ENCODE measurements around the gene BEND7.

Gene BEND7

DNA sequence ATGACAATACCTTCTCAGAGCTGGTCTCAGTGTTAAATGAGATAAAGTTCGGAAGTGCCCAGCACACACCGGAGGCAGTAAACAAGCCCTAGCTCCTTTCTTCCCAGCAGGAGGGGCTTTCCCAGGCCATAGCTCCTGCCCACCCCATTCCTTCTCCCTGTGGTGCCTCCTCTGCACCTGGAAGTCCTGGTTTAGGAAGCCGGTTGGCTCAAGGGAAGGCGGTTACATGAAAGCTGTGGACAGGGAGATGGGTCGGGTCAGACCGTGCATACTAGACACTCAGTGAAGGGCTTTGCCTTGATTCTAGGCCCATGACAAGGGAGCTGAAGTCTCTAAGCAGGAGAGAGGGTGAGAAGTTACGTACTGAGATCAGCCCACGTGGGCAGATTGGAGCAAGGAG lies 8.6 kb downstream of the BEND7 start:
- DNase-seq: no peak

DNA sequence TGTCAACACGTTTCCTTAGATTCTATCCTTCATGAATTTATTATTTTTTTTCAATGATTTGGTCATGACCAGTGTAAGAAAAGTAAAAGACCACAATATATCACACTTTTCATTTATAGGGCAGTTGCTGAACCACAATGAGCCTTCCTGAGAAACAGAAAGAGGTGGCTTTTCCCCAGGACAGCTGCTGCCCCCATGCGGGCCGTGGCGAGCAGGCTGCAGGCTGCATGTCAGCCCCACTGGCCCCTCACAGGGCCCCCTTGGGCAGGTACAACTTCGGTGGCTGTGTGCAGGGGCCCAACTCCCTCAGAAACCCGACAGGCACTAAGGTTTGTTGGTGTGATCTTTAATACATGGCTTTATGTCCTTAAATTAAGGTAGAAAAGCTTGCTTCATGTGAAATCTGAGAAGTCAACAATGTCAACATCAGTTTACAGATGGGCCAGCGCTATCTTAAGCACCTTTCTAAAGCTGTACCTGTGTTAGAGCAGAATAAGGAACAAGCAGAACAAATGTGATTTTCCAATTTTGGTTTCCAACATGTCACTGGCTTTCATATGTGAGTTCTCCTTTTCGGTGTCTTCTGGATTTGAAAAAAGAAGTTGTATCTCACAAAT lies 10.6 kb downstream of the BEND7 start:
- DNase-seq: no peak

DNA sequence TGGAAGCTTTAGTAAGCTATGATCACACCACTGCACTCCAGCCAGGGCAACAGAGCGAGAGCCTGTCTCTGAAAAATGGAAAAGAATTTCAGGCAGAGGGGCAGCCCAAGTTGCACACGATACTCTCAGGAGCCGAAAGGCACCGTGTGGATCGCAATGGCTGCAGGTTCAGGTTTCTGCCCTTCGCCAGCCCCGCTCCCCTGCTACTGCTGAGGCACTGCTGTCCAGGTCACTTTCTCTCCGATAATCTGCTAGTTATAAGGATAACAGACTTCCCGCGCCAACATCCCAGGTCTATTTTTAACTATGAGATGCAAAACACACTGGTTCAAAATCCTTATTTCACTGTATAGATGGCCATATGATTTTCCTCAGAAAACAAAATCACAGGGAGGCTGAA lies 11.1 kb downstream of the BEND7 start:
- DNase-seq: no peak

DNA sequence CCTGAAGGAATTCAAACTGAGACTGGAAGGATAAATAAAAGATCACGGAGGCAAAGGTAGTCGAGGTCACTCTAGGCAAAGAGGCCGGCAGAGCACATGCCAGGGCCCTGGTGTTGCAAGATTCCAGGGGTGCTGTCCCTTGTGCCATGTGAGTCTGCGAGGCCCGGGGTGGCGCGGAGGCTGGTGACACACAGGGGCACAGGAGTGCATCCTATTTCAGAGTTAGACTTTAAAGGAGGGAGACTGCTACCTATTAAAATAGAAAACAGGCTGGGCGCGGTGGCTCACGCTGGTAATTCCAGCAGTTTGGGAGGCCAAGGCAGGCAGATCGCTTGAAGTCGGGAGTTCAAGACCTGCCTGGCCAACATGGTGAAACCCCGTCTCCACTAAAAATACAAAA lies 12.6 kb downstream of the BEND7 start:
- no peak for DNase-seq

DNA sequence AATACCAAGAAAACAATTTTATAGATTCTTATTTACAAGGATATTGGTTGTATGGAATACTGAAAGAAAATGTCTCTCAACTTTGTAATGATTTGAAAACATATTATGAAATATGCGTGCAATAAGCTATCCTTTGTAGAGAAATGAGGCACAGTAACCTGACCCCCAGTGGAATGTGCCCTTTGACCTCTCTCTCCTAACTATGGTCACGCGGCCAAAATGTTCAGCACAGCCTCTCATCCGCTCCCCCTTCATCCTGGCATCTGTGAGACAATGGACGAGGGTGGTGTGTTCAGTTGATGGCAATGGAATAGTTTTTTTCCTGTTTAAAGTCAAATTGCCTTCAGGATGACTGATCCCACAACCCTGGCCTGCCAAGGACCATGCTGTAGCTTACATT lies 13.3 kb downstream of the BEND7 start:
- no peak for DNase-seq

DNA sequence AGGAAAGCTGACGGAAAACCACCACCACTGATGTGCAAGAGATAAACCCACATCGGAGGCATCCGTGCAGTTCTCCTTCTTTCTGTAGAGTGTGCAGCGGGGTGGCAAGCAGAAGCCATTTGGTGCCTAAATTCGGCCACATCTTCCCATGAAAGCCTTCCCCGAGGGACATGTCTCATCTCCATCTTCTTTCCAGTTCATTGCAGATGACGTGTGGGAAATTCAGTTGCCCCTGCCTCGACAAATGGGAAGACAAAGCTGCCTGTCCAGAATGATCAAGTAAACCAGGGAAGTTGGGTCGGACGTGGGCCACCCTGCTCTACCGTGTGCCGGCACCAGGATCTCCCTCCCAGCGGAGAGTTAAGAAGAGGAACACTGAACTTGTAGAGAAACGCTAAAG lies 14.5 kb downstream of the BEND7 start:
- DNase-seq: no peak

DNA sequence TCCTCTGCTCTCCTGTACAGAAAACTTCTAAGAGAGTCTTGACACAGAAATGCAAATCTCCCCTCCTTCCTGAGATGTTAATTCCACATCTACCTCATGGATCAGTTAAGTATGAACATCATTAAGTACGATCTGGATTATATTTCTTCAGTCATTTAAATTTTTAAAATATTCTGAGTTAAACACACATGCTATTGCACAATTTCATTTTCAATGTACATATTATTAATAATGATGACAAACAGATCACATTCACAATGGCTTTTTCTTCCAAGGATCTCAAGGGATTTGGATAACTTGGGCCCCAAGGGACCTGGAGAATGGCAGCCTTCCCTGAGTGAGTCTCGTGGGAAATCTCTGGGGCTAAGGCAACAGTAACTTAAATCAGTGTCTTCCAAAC lies 16.2 kb downstream of the BEND7 start:
- DNase-seq: no peak

DNA sequence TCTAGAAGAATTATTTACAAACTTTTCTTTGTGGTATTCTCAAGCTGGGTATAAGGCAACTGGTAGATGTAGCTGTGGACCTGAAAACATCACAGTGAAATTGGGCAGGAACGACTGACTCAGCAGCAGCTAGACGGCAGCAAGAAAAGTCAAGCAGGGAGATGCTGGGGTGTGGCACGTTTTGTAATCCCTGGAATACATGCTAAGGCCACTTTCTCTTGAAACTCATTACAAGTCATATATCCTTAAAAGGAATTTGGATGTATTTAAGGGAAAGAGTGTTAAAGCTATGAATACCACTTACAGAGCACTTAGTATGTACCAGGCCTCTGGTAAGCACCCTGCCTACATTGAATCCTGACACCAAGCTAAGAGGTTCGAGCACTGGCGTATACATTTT lies 17.4 kb downstream of the BEND7 start:
- no peak for DNase-seq

DNA sequence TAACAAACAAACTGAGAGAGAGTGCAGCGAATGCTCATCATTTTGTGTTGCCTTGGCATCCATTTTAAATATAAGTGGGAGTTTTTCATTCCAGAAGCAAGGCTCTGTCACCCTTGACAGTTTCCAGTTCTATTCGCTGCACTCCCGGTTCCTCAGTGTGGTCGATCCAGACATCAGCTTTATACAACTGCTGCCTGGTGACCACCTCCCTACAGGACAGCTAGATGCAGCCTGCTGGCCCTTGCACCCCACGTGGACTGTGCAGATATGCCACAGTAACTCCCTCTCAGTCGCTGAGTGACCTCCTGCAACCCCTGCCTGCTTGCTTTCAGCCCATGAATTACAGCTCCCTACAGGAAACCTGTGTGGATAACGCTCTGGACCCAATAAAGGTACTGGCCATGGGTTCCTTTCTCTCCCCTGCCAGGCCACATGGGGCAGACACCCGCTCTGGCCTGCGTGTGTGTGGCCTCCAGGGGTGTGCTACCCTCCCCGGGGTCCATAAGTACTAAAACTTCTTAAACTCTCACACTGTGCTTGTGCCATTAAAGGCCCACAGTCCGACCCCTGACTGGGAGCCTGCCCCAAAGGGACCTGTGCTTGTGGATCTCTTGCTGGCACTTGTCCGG lies 23.6 kb downstream of the BEND7 start:
- DNase-seq: no peak

DNA sequence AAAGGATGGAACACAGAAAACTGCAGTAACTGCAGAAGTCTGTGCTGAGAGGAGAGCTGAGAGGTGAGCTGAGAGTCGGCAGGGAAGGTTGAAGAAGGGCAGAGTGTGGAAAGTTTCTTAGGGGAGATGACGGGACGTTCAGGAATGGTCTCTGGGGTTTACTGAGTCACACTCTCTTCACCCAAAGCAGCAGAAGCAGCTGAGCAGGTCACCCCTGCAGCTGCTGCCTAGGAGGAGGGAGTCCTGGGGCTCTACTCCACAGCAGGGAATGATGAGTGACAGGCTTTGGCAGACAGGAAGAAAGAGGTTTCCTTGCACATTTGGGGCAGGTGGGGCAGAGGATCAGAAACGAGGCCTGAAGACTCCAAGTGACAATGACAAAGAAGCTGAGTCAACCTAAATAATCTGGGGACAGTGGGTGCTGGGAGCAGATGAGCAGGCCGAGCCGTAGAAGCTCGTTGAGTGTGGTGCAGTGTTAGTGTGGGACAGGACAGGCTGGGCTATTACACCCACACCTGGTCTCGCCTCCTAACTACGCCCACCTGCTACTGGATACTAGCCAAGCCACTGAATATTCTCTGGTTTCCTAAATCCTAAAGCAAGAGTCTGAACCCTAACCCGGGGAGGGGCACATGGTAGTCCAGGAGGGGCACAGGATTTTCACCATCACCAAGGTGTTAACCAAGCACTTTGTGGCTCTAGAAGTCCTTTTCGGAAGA lies 24.9 kb downstream of the BEND7 start:
- no peak for DNase-seq

DNA sequence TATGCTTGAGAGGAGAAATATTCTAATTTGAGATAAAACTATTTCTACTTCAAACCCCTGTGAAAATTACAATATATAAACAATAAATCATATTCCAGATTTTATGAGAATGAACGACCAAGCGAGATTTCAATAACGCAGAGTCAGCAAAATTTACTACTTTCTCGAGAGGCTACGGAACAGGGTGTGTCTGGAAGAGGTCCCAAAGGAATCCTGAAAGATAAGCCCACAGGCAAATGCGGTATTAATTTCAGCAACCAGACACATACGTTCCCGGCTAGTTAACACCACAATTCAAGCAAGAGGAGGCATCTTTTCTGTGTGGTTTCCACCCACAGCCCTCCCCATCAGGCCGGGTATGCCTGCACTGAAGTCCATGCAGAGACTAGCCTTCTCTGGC lies 26.4 kb downstream of the BEND7 start:
- no peak for DNase-seq

DNA sequence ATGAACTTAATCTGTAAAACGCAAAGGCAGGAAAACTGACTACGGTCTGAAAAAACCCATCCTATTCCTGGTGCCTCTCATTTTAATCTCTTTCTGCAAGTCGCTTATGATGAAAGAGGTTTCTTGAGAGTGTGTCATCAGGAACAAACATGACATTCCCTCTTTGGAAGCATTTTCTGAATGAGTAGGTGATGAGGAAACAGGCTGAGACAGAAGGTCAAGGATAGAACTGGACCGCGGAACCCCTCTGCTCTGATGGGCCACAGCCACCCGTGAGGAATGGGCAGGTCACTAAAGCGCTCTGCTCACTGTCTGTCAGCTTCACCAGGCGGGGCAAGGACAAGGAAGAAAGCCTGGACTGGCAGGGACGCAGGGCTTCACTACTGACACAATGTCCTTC lies 28.6 kb downstream of the BEND7 start:
- no peak for DNase-seq

DNA sequence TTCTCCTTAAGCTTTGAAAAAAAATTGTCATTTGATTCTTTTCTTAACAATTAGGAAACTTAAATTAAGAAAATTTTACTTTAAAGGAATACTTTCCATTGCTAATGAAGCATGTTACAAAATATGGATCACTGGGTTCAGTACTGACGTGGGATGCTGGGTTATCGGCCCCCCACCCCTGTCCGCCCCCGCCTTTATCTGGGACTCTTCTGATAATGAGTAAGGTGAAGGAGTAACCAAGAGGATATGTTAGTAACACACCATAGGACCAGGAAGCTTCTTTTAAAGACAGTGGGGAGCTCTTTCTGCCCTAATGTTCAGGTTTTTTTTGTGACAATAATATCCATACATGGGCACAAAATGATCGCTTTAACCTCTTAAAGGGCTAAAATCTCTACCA lies 29.7 kb downstream of the BEND7 start:
- no peak for DNase-seq

DNA sequence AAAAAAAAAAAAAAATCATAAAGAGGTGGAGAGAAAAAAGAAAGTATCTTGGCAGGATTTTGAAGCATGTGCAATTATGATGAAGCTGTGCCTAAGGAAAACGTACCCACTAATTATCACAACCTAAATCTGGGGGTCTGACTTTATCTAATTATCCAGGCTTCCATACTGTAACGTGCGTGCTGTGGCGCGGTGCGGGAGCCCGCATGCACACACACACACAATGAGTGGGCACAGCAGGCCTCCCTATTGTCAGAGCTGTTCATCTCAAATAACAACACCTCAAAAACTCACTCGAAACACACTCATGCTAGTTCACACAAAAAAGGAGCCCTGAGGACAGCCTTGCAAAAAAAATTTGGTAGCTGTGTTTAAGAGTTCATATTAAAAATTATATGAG lies 31.9 kb downstream of the BEND7 start:
- DNase-seq: no peak

DNA sequence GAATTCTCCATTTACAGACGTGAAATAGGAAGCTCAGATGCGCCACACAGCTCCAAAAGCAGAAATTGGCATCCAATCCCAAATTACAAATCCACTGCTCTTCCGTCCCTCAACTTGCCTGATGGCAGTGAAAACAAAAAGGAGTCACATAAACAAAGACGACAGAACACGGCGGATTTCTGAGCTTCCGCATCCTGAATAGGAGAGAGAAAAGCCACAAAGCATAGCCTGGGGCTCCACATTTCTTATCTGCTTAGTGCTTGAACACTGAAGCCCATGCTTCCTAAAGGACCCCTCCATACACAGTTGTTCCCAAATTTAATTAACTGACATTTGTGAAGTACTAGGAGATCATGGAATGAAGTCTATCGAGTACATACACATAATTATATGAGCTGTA lies 32.6 kb downstream of the BEND7 start:
- no peak for DNase-seq

DNA sequence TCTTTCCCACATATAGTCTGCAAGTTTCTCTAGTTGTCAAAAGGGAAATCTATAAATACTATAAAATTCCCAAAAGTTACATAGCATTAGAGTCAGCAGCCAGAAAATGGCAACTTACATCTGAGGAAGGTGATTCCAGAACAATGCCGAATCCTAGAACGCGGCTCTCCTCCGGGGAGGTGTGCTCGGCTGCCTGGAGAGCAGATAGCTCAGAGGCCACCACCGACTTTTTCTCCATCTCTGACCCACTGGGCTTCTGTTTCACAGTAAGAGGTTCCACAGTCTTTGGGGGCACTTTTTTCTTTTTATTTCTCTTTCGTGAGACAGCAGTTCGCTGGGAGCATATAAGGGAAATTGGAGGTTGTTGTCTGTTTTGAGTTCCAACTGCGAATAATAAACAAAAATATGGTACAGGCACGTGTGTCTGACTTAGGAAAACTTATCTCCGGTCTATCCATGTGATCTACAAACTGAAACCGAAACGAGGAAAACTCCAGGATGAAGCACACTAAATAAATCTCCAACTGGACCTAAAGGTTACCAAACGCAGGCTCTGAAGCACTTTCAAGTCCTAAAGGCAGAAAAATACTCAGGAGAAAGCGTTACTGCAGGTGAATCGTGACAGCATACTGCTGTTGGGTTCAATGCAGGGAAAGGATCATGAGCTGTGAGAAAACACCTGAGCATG lies 36.2 kb downstream of the BEND7 start:
- no peak for DNase-seq

DNA sequence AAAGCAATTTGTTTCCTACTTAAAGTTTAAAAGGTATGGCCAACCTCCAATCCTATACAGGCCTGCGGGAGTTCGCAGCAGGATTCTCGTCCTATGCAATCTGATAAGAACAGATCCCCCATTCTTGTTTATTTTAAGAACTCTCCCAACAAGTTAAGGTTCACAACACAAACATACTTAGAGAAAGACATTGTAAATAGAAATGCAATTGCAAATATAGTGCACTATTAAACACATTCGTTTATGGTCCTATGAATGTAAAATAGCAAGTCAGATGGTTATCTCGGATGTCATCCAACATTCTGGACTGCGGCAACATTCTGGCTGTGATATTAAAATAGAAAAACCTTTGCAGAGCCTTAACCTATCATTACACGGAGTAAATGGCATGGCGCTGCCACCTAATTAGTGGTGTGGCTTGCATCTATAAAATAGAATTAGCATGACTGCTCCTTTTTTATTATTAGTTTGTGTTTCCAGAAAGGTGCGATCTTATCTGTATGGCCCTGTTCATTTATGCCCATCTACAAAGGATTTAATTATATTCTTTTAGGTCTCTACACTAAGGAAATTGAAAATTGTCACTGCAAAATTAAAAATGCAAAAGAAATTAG lies 37.0 kb downstream of the BEND7 start:
- no peak for DNase-seq

DNA sequence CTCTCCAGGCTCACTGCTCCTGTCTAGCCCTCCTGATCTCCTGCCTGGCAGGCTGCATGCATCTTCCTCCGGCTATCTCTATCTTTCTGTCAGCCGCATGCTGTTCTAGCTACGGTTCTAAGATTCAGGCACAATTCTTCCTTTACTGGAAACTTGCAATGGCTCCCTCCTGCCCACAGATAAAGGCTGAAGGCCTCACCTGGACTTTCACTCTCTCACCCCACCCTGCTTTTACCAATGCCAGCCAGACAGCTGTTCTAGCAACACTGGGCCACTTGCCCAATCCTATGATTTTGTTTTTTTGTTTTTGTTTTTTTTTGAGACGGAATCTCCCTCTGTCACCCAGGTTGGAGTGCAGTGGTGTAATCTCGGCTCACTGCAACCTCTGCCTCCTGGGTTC lies 38.3 kb downstream of the BEND7 start:
- no peak for DNase-seq

DNA sequence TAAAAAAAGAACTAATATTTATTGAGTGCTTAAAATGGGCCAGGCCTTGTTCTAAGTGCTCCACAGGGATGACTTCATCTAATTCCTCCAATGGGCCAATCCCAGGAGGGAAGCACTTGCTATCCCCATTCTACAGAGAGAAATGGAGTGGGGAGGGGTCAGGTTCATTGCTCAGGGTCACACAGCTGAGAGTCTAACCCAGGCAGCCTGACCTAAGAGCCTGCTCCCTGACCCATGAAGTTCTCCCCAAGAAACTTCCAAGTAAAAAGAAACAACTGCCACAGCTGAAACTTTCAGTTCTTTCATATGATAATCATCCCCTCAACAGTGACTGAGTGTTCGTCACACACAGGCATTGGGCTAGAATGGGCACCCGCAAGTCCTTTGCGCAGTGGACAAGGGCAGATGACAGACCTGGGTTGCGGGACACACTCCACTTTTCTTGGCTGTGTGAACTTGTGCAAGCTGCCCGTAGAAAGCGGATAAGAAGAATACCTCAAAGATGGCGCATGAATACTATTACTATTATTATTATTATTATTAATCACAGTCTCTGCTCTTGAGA lies 39.7 kb downstream of the BEND7 start:
- DNase-seq: no peak

DNA sequence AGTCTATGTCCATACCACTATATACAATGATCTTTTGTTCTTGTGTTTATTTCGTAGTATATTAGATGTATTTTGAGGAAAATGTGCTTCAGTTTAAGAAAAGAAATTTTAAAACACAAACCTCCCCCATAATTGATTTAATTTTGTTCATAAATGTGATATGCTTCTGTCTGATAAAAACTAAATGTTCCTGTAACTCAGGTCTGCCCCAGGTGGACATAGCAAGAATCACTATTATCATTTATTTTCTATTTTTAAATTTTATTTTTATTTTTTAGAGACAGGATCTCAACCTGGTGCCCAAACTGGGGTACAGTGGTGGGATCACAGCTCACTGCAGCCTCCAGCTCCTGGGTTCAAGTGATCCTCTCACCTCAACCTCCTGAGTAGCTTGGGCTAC lies 43.2 kb downstream of the BEND7 start:
- no peak for DNase-seq

DNA sequence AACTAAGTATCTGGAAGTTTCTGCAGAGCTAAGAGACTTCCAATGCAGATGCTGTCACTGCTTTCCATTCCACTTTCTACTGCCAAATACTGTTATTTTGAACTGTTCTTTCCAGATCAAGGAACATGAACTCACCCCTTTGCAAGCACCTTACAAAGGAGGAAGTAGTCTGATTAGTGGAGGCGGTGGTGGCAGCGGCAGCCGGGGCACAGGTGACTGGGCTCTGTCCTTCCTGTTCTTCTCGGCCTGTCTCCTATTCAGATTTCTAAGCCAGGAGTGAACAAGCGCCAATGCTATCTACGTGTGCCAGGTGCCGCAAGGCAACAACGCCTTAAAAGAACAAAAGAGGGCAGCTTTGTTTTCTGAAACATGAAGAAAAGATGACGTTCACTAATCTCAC lies 44.9 kb downstream of the BEND7 start:
- no peak for DNase-seq

DNA sequence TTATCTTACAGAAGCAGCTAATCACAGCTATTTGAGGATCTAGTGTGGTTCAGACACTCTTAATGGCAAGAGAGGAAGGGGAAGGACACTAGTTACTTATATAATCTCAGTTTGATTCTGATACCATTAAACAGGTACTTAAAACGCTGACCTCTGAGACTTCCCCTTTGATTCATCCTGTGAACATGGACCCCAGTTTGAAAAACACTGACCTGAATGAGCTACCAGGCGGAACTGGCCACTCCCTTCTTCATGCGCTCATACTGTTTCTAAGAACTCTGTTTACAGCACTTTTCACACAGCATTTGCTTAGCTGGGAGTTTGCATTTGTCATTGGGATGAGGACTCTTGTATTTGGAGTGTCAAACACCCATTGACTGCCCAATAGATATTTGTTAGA lies 45.7 kb downstream of the BEND7 start:
- no peak for DNase-seq

DNA sequence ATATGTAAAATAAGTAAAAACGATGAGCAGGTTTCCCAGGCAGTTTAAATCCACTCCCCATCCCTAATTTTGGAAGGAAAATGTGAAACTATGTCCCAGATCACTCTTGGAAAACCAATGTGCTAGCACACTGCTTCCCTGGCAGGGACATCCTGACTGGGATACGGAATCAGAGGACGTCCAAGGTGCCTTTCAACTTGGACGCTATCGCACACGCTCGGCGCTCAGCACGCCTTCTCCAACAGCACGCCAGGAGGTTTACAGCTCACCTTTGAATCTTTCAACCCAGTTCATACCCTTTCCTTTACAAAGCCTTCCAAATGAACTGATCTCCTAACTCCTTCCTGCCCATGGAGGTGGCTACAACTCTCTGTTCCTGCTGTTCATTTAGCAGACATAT lies 47.1 kb downstream of the BEND7 start:
- DNase-seq: no peak
